ENCODE results near the gene FBXO45.

Gene FBXO45

GRCh38 chr3:196555295-196555694, 13.2 kb upstream of the FBXO45 start:
- Histone ChIP-seq H3K4me3 (ENCODE audit: insufficient read depth, low read length, poor library complexity, severe bottlenecking) (no peak overlapping the region), H2AFZ (ENCODE audit: low read depth, low read length, severe bottlenecking) (no peak overlapping the region), H3K27ac (ENCODE audit: low read depth, low read length) (no peak overlapping the region), H3K9me2 (replicated peaks; ENCODE audit: insufficient read depth, low read length) (no peaks in the 10 kb centered on the region), H3K27me3 (ENCODE audit: low read length) (no peaks in the 10 kb centered on the region), H3K4me2 (ENCODE audit: low read depth, low read length, poor library complexity, severe bottlenecking) (no peak overlapping the region), H3K9ac (ENCODE audit: low read length) (no peak overlapping the region), H4K20me1 (ENCODE audit: low read depth, low read length) (no peaks in the 10 kb centered on the region), H3K36me3 (ENCODE audit: low read length) (no peaks in the 10 kb centered on the region), H3K79me2 (ENCODE audit: insufficient read depth, low read length) (no peaks in the 10 kb centered on the region), H3F3A (ENCODE audit: insufficient read depth) (no peaks in the 10 kb centered on the region), H3K9me3 (ENCODE audit: insufficient read depth, low read length) (peaks cover 1% of the 10 kb centered on the region; the same call in 1 of the 2 replicates)
- TF ChIP-seq, protein P1, sequence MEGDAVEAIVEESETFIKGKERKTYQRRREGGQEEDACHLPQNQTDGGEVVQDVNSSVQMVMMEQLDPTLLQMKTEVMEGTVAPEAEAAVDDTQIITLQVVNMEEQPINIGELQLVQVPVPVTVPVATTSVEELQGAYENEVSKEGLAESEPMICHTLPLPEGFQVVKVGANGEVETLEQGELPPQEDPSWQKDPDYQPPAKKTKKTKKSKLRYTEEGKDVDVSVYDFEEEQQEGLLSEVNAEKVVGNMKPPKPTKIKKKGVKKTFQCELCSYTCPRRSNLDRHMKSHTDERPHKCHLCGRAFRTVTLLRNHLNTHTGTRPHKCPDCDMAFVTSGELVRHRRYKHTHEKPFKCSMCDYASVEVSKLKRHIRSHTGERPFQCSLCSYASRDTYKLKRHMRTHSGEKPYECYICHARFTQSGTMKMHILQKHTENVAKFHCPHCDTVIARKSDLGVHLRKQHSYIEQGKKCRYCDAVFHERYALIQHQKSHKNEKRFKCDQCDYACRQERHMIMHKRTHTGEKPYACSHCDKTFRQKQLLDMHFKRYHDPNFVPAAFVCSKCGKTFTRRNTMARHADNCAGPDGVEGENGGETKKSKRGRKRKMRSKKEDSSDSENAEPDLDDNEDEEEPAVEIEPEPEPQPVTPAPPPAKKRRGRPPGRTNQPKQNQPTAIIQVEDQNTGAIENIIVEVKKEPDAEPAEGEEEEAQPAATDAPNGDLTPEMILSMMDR (IDR thresholded peaks at IDR 0.05; ENCODE audit: insufficient read depth, low read length, poor library complexity, severe bottlenecking) = no peak
- no peak for TF ChIP-seq EZH2phosphoT487 (conservative IDR thresholded peaks at IDR 0.05; ENCODE audit: low read length)

DNA sequence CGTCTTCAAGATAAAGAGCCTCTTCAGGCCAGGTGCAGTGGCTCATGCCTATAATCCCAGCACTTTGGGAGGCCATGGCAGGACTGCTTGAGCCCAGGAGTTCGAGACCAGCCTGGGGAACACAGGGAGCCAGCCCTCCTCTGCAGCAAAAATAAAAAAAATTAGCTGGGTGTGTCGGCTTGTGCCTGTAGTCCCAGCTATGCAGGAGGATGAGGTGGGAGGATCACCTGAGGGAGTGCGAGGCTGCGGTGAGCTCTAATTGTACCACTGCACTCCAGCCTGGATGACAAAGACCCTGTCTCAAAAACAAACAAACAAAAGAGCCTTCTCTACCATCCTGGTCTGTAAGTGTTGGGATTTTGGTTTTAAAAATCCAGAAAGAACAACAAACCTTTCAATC, 11.2 kb upstream of the FBXO45 start:
- Histone ChIP-seq H3K9ac (ENCODE audit: low read length) (no peak overlapping the region), H3K9me2 (replicated peaks; ENCODE audit: insufficient read depth, low read length) (no peaks in the 10 kb centered on the region), H2AFZ (ENCODE audit: low read depth, low read length, severe bottlenecking) (no peak overlapping the region), H3K27me3 (ENCODE audit: low read length) (no peaks in the 10 kb centered on the region), H3K79me2 (ENCODE audit: insufficient read depth, low read length) (no peaks in the 10 kb centered on the region), H3K9me3 (ENCODE audit: insufficient read depth, low read length) (no peaks in the 10 kb centered on the region), H3K4me3 (ENCODE audit: insufficient read depth, low read length, poor library complexity, severe bottlenecking) (no peak overlapping the region), H3K4me2 (ENCODE audit: low read depth, low read length, poor library complexity, severe bottlenecking) (no peak overlapping the region), H3K27ac (ENCODE audit: low read depth, low read length) (no peak overlapping the region), H3K36me3 (ENCODE audit: low read length) (peaks cover 4% of the 10 kb centered on the region; the same call in 1 of the 2 replicates), H4K20me1 (ENCODE audit: low read depth, low read length) (no peaks in the 10 kb centered on the region), H3F3A (ENCODE audit: insufficient read depth) (no peaks in the 10 kb centered on the region)
- TF ChIP-seq, protein P1 (IDR thresholded peaks at IDR 0.05; ENCODE audit: insufficient read depth, low read length, poor library complexity, severe bottlenecking) = no peak
- no peak for TF ChIP-seq EZH2phosphoT487 (conservative IDR thresholded peaks at IDR 0.05; ENCODE audit: low read length)

DNA sequence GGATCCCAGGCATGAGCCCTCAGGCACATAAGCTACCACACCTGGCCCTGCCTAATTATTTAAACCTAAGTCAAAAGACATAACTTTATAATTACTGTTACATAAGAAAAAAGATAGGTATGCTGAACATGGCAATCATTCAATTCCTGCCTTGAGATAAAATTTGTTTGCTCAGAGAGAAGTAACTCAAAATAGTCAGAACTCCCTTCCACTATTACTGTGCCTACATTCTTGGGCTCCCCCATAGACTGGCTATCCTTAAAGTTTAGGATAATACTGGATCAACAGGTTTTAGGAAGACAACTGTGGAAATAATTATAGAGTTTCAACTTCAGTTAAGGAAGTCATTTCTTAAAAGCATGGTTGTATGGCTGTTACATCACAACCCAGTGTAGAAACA, 10.0 kb upstream of the FBXO45 start:
- Histone ChIP-seq H3K27me3 (ENCODE audit: low read length) (no peaks in the 10 kb centered on the region), H3F3A (ENCODE audit: insufficient read depth) (no peaks in the 10 kb centered on the region), H3K4me2 (ENCODE audit: low read depth, low read length, poor library complexity, severe bottlenecking) (no peak overlapping the region), H3K9me2 (replicated peaks; ENCODE audit: insufficient read depth, low read length) (no peaks in the 10 kb centered on the region), H3K9me3 (ENCODE audit: insufficient read depth, low read length) (no peaks in the 10 kb centered on the region), H4K20me1 (ENCODE audit: low read depth, low read length) (no peaks in the 10 kb centered on the region), H2AFZ (ENCODE audit: low read depth, low read length, severe bottlenecking) (no peak overlapping the region), H3K9ac (ENCODE audit: low read length) (no peak overlapping the region), H3K27ac (ENCODE audit: low read depth, low read length) (no peak overlapping the region), H3K79me2 (ENCODE audit: insufficient read depth, low read length) (peaks cover 5% of the 10 kb centered on the region; the same call in 1 of the 2 replicates), H3K4me3 (ENCODE audit: insufficient read depth, low read length, poor library complexity, severe bottlenecking) (no peak overlapping the region), H3K36me3 (ENCODE audit: low read length) (peaks cover 4% of the 10 kb centered on the region; the same call in 1 of the 2 replicates)
- TF ChIP-seq, protein P1 (IDR thresholded peaks at IDR 0.05; ENCODE audit: insufficient read depth, low read length, poor library complexity, severe bottlenecking) = no peak
- no peak for TF ChIP-seq EZH2phosphoT487 (conservative IDR thresholded peaks at IDR 0.05; ENCODE audit: low read length)

All from SU-DHL-6 (cell line).